Nucleus accumbens (tissue), 56 donors: Measurements from ENCODE around the gene UQCRC2.
A peak's percentile ranks its signal among the peaks of the same experiment; 100 is the strongest.
"Not testable (repeated sequence)": the region's sequence is repeated elsewhere in the genome, so short reads cannot be mapped to it uniquely, and the experiment has no call there.

Experiments
- DNase-seq, 56 donors: peaks; one replicate each; lab custom pipeline; 2025; lab: John Stamatoyannopoulos, UW

Gene UQCRC2

GRCh38 chr16:22007509-22008214, 54.5 kb downstream of the UQCRC2 start, which contains the start of gene MOSMO:
Gene MOSMO (plus strand): TSS chr16:22008111. CDS start chr16:22008302, 191 bp downstream.
- peak in 52 of 56 donors; percentile 15 to 92 (median 66) for DNase-seq

GRCh38 chr16:22008215-22009059, 55.3 kb downstream of the UQCRC2 start:
- DNase-seq, result peak in 22 of 56 donors; percentile 9 to 68 (median 38)

- DNase-seq, result no peak
These were observed 57.7 kb downstream of the UQCRC2 start for GRCh38 chr16:22010902-22011301.

GRCh38 chr16:22012241-22012640, 59.1 kb downstream of the UQCRC2 start:
- no peak for DNase-seq

GRCh38 chr16:22013486-22013885, 60.3 kb downstream of the UQCRC2 start:
- DNase-seq, result no peak

GRCh38 chr16:22014271-22014873, 61.2 kb downstream of the UQCRC2 start:
- no peak for DNase-seq

- DNase-seq, result no peak
These were observed 63.8 kb downstream of the UQCRC2 start for GRCh38 chr16:22016927-22017326.

- DNase-seq, result no peak
These were observed 65.4 kb downstream of the UQCRC2 start for GRCh38 chr16:22018559-22018958.

- DNase-seq, result no peak
These were observed 69.0 kb downstream of the UQCRC2 start for GRCh38 chr16:22022151-22022550.

GRCh38 chr16:22023505-22023904, 70.3 kb downstream of the UQCRC2 start:
- no peak for DNase-seq

- DNase-seq, result not testable (repeated sequence)
These were observed 71.6 kb downstream of the UQCRC2 start for GRCh38 chr16:22024785-22025184.

- DNase-seq, result no peak
These were observed 74.5 kb downstream of the UQCRC2 start for GRCh38 chr16:22027633-22028032.

- DNase-seq, result no peak
These were observed 76.5 kb downstream of the UQCRC2 start for GRCh38 chr16:22029632-22030031.

GRCh38 chr16:22030087-22030812, 77.1 kb downstream of the UQCRC2 start:
- DNase-seq, result no peak

- no peak for DNase-seq
These were observed 78.4 kb downstream of the UQCRC2 start for GRCh38 chr16:22031483-22032083.
